IMR-90 (cell line): ENCODE measurements around the gene LSM14B. TPM values are rescaled to one million over a fixed set of nuclear protein-coding genes. Genes with fewer than 3 reads are reported as not detected.

Experiments used
- ATAC-seq: fragments of 200-7000 bp; cut with Tn5 transposase; 2 replicates; pipeline ENCODE4 v1.9.1; 2020; ENCODE audit warnings: low read depth, mild to moderate bottlenecking, moderate library complexity
- BruUV-seq: library from RNA; stranded (reverse); fragments of 400-500 nt; replicated peaks from 2 replicates; lab custom pipeline; 2021; lab: Mats Ljungman, UMichigan
- CTCF ChIA-PET: fragments of 300-600 bp; formaldehyde crosslinking; extraction: SDS; loops from one replicate; lab custom pipeline; 2021; ENCODE audit warnings: antibody characterized with exemption; lab: Yijun Ruan, JAX
- POLR2A ChIA-PET: fragments of 300-600 bp; sonication (Branson Sonifier 250); formaldehyde crosslinking; loops from one replicate; lab custom pipeline; 2022; ENCODE audit warnings: antibody characterized with exemption; ENCODE audit not compliant: unreplicated experiment; lab: Charles Lee
- DNase-seq: peaks from one replicate; pipeline ENCODE4 v3.0.0; 2013
- H2AFZ ChIP-seq: replicated peaks from 2 replicates; pipeline ENCODE3; 2013; ENCODE audit warnings: low read length, mild to moderate bottlenecking; ENCODE audit not compliant: poor library complexity
- H2AK5ac ChIP-seq: 2 replicates; pipeline ENCODE4 v1.6.1; 2013; ENCODE audit warnings: low read depth, low read length, inconsistent platforms
- H2AK9ac ChIP-seq: replicated peaks from 2 replicates; pipeline ENCODE3; 2013; ENCODE audit warnings: mild to moderate bottlenecking, low read depth, low read length, moderate library complexity; ENCODE audit not compliant: poor library complexity
- H2BK120ac ChIP-seq: 2 replicates; pipeline ENCODE4 v1.6.1; 2013; ENCODE audit warnings: low read depth, low read length, inconsistent platforms
- H2BK15ac ChIP-seq: 3 replicates; pipeline ENCODE4 v1.6.1; 2013; ENCODE audit warnings: low read depth, low read length, inconsistent platforms
- H2BK20ac ChIP-seq: 2 replicates; pipeline ENCODE4 v1.6.1; 2013; ENCODE audit warnings: low read depth, mild to moderate bottlenecking, inconsistent platforms, low read length, moderate library complexity
- H2BK5ac ChIP-seq: 2 replicates; pipeline ENCODE4 v1.6.1; 2013; ENCODE audit warnings: mild to moderate bottlenecking, low read depth, low read length, inconsistent platforms; ENCODE audit not compliant: poor library complexity, severe bottlenecking
- H3K14ac ChIP-seq: replicated peaks from 2 replicates; pipeline ENCODE4 v1.6.1; 2013; ENCODE audit warnings: low read depth, low read length, inconsistent platforms
- H3K18ac ChIP-seq: 2 replicates; pipeline ENCODE4 v1.6.1; 2013; ENCODE audit warnings: low read depth, low read length, control low read depth
- H3K23ac ChIP-seq: 2 replicates; pipeline ENCODE4 v1.6.1; 2013; ENCODE audit warnings: low read depth, low read length, inconsistent platforms
- H3K27ac ChIP-seq: 2 replicates; pipeline ENCODE4 v1.5.1; 2013; ENCODE audit warnings: mild to moderate bottlenecking, control low read depth, low read length; ENCODE audit not compliant: insufficient read depth
- H3K27me3 ChIP-seq: 2 replicates; pipeline ENCODE4 v1.6.1; 2013; ENCODE audit warnings: low read length; ENCODE audit not compliant: control insufficient read depth, insufficient read depth
- H3K36me3 ChIP-seq: 2 replicates; pipeline ENCODE4 v1.6.1; 2013; ENCODE audit warnings: low read length, mixed read lengths; ENCODE audit not compliant: control insufficient read depth, insufficient read depth
- H3K4ac ChIP-seq: 2 replicates; pipeline ENCODE4 v1.6.1; 2013; ENCODE audit warnings: low read depth, low read length, inconsistent platforms
- H3K4me1 ChIP-seq: 2 replicates; pipeline ENCODE4 v1.6.1; 2013; ENCODE audit warnings: low read length, mixed read lengths; ENCODE audit not compliant: control insufficient read depth, insufficient read depth
- H3K4me2 ChIP-seq: 2 replicates; pipeline ENCODE4 v1.6.1; 2013; ENCODE audit warnings: low read depth, mild to moderate bottlenecking, control low read depth, low read length, moderate library complexity
- H3K4me3 ChIP-seq: 2 replicates; pipeline ENCODE4 v1.5.1; 2013; ENCODE audit warnings: low read depth, mild to moderate bottlenecking, control low read depth, low read length, moderate library complexity; ENCODE audit not compliant: insufficient read depth
- H3K56ac ChIP-seq: 2 replicates; pipeline ENCODE4 v1.6.1; 2013; ENCODE audit warnings: low read length, inconsistent platforms; ENCODE audit not compliant: insufficient read depth; ENCODE audit errors: extremely low read depth
- H3K79me1 ChIP-seq, 2 experiments: 2 replicates each; pipeline ENCODE4 v1.6.1; 2013; ENCODE audit warnings: low read length in 2 of 2, inconsistent platforms in 1 of 2, low read depth in 1 of 2
- H3K9ac ChIP-seq: 2 replicates; pipeline ENCODE4 v1.6.1; 2013; ENCODE audit warnings: low read depth, low read length, control low read depth
- H3K9me1 ChIP-seq: 2 replicates; pipeline ENCODE4 v1.6.1; 2013; ENCODE audit warnings: low read length, inconsistent platforms; ENCODE audit not compliant: insufficient read depth
- H3K9me3 ChIP-seq: 2 replicates; pipeline ENCODE4 v1.6.1; 2013; ENCODE audit warnings: low read length; ENCODE audit not compliant: control insufficient read depth, insufficient read depth
- H4K20me1 ChIP-seq: 2 replicates; pipeline ENCODE4 v1.6.1; 2013; ENCODE audit warnings: low read length, inconsistent platforms; ENCODE audit not compliant: insufficient read depth
- H4K5ac ChIP-seq: 2 replicates; pipeline ENCODE4 v1.6.1; 2013; ENCODE audit warnings: mild to moderate bottlenecking, low read depth, low read length, control low read depth
- H4K8ac ChIP-seq, 2 experiments: 2 replicates each; pipeline ENCODE4 v1.6.1; 2013; ENCODE audit warnings: low read depth in 2 of 2, low read length in 2 of 2, control low read depth in 1 of 2, inconsistent platforms in 1 of 2
- H4K91ac ChIP-seq: 2 replicates; pipeline ENCODE4 v1.6.1; 2013; ENCODE audit warnings: low read depth, low read length, inconsistent platforms; ENCODE audit not compliant: insufficient read depth
- BHLHE40 ChIP-seq: fragments of 150-350 bp; IDR thresholded peaks from 2 replicates; pipeline ENCODE4 v1.6.1; 2016; ENCODE audit warnings: mild to moderate bottlenecking, low read depth, low read length
- CHD1 ChIP-seq: IDR thresholded peaks from 2 replicates; pipeline ENCODE4 v1.6.1; 2012; ENCODE audit warnings: low read depth, low read length, improper control_type of control experiment
- FOS ChIP-seq: fragments of 150-350 bp; IDR thresholded peaks from 2 replicates; pipeline ENCODE4 v1.6.1; 2016; ENCODE audit warnings: low read depth, low read length
- MAFK ChIP-seq: IDR thresholded peaks from 2 replicates; pipeline ENCODE4 v1.6.1; 2012; ENCODE audit warnings: low read depth, low read length, improper control_type of control experiment
- MAZ ChIP-seq: IDR thresholded peaks from 2 replicates; pipeline ENCODE4 v1.6.1; 2012; ENCODE audit warnings: low read depth, mild to moderate bottlenecking, low read length, improper control_type of control experiment, moderate library complexity, borderline replicate concordance
- MXI1 ChIP-seq: IDR thresholded peaks from 2 replicates; pipeline ENCODE4 v1.6.1; 2012; ENCODE audit warnings: low read depth, mild to moderate bottlenecking, low read length, moderate library complexity, borderline replicate concordance
- NFE2L2 ChIP-seq: fragments of 150-350 bp; IDR thresholded peaks from 2 replicates; pipeline ENCODE4 v1.6.1; 2016; ENCODE audit warnings: low read depth, mild to moderate bottlenecking, low read length
- POLR2A ChIP-seq: IDR thresholded peaks from 2 replicates; pipeline ENCODE4 v1.6.1; 2012; ENCODE audit warnings: mild to moderate bottlenecking, low read depth, low read length
- RAD21 ChIP-seq: IDR thresholded peaks from 2 replicates; pipeline ENCODE4 v1.6.1; 2012; ENCODE audit warnings: low read length, improper control_type of control experiment
- RCOR1 ChIP-seq: IDR thresholded peaks from 2 replicates; pipeline ENCODE4 v1.6.1; 2012; ENCODE audit warnings: mild to moderate bottlenecking, low read length, improper control_type of control experiment; ENCODE audit not compliant: insufficient replicate concordance
- RFX5 ChIP-seq: IDR thresholded peaks from 2 replicates; pipeline ENCODE4 v1.8.0; 2012; ENCODE audit warnings: low read depth, mild to moderate bottlenecking, low read length, moderate library complexity
- SMC3 ChIP-seq: fragments of 150-350 bp; IDR thresholded peaks from 2 replicates; pipeline ENCODE4 v1.6.1; 2016; ENCODE audit warnings: low read depth, mild to moderate bottlenecking, antibody characterized with exemption, low read length, moderate library complexity
- WGBS, 2 experiments: methylation state at CpG; one replicate each; pipeline versions ENCODE4 v1.1.5 to v1.1.7; 2013; ENCODE audit warnings: missing lambda C conversion rate in 2 of 2; ENCODE audit not compliant: insufficient read length in 1 of 2; ENCODE audit errors: extremely low coverage in 2 of 2; 5-methylcytosine and 5-hydroxymethylcytosine counted together
- dilution Hi-C: fragments of 300-500 bp; cut with HindIII; formaldehyde crosslinking; loops from one replicate; pipeline ENCODE4 v1.14.3; 2018; ENCODE audit warnings: low sequenced_read_pairs; ENCODE audit not compliant: unreplicated experiment
- in situ Hi-C: fragments of 300-500 bp; cut with MboI; formaldehyde crosslinking; loops from 3 replicates; pipeline ENCODE4 v1.14.3; 2019; ENCODE audit warnings: low sequenced_read_pairs, inconsistent platforms, mixed read lengths
- intact Hi-C: fragments of 100-400 bp; cut with micrococcal nuclease; formaldehyde crosslinking; loops from 2 replicates; pipeline ENCODE4 v1.10.0; 2022
- polyA plus RNA-seq, 3 experiments: library from polyadenylated mRNA; depleted of rRNA; stranded (reverse); fragments of >200 nt; gene quantifications; 2 replicates each; pipeline ENCODE4 v1.2.3, GENCODE V29; 2012; ENCODE audit warnings: low replicate concordance in 1 of 3
- total RNA-seq: library from RNA; depleted of rRNA; stranded (reverse); fragments of >200 nt; gene quantifications from 2 replicates; pipeline ENCODE4 v1.2.3, GENCODE V29; 2012
- TF ChIP-seq, protein P1 (sequence below): fragments of 150-350 bp; IDR thresholded peaks from 2 replicates; pipeline ENCODE4 v1.6.1; 2016; ENCODE audit warnings: low read depth, mild to moderate bottlenecking, low read length, moderate library complexity, borderline replicate concordance
- TF ChIP-seq, protein P2 (sequence below): fragments of 150-350 bp; IDR thresholded peaks from 2 replicates; pipeline ENCODE4 v1.6.1; 2017; ENCODE audit warnings: mild to moderate bottlenecking, antibody characterized with exemption, low read length, low read depth
- TF ChIP-seq, protein P3 (sequence below): conservative IDR thresholded peaks from 2 replicates; pipeline ENCODE4 v1.5.1; 2012; ENCODE audit warnings: mild to moderate bottlenecking, low read depth, low read length, improper control_type of control experiment

The LSM14B gene
- total and polyA plus RNA-seq, 2 of the 4 experiments (the other 2 are of a cell fraction) = 23.7 to 41.1 TPM

DNA sequence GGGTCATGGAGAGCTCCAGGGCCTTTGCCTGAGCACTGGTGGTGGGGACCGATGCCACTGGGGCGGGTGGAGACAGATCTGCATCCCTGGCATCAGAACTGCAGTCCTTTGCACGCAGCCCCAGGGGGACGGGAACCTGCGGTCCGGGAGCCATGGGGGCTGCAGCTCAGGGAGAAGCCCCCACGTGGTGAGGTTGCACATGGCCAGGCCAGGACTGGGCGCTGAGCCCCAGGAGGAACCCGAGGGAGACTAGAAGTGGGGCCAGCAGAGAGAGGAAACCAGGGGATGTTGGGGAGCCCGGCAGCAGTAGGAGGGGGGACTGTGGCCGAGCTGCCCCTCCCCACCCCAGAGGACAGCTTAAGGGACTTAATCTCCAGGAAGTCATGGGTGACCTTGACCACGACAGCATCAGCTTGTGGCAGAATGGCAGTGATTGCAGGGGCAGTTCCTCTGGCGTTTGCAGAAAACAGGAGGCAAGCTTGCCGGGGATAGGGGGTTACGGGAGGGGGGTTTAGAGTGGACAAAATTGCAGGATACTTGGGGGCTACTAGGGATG is 18.0 kb upstream of the LSM14B start:
- no peak for ATAC-seq
- no peak overlapping the region for H2AFZ ChIP-seq
- no peak overlapping the region for H2AK9ac ChIP-seq
- H4K8ac ChIP-seq = no peak overlapping the region
- H4K20me1 ChIP-seq = no peaks in the 10 kb centered on the region
- H3K4ac ChIP-seq = no peak overlapping the region
- no peak overlapping the region for H2AK5ac ChIP-seq
- POLR2A ChIA-PET = no interaction called here
- peaks cover 2% of the 10 kb centered on the region; the same call in 1 of the 2 replicates for H3K4me1 ChIP-seq
- peaks cover 5% of the 10 kb centered on the region for H3K27me3 ChIP-seq
- no peak overlapping the region for H3K9ac ChIP-seq
- no peaks in the 10 kb centered on the region for H3K79me1 ChIP-seq
- H3K4me3 ChIP-seq = no peak overlapping the region
- H3K18ac ChIP-seq = no peak overlapping the region
- no TSS peak for BruUV-seq
- H3K23ac ChIP-seq = no peak overlapping the region
- dilution Hi-C loops (no loop called here), in situ Hi-C loops (no loop called here), intact Hi-C loops (no loop called here)
- no peak for DNase-seq
- no peak overlapping the region for H3K27ac ChIP-seq
- H4K91ac ChIP-seq = no peak overlapping the region
- H3K9me1 ChIP-seq = no peaks in the 10 kb centered on the region
- 32% methylated on average over 8 of the region's 15 CpGs; no CpG with 5 or more reads in 1 of the 2 experiments for WGBS, 2 experiments
- H2BK120ac ChIP-seq = no peak overlapping the region
- H2BK20ac ChIP-seq = no peak overlapping the region
- H3K36me3 ChIP-seq = no peaks in the 10 kb centered on the region
- no peak overlapping the region for H4K5ac ChIP-seq
- CTCF ChIA-PET = no interaction called here
- peaks cover 45% of the 10 kb centered on the region for H3K9me3 ChIP-seq
- H2BK15ac ChIP-seq = no peak overlapping the region
- H3K14ac ChIP-seq = no peak overlapping the region
- TF ChIP-seq, protein P1, sequence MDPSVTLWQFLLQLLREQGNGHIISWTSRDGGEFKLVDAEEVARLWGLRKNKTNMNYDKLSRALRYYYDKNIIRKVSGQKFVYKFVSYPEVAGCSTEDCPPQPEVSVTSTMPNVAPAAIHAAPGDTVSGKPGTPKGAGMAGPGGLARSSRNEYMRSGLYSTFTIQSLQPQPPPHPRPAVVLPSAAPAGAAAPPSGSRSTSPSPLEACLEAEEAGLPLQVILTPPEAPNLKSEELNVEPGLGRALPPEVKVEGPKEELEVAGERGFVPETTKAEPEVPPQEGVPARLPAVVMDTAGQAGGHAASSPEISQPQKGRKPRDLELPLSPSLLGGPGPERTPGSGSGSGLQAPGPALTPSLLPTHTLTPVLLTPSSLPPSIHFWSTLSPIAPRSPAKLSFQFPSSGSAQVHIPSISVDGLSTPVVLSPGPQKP = no peak
- TF ChIP-seq MAZ = no peak
- no peak for TF ChIP-seq RCOR1
- TF ChIP-seq POLR2A = no peak
- TF ChIP-seq RAD21 = no peak
- TF ChIP-seq, protein P2, sequence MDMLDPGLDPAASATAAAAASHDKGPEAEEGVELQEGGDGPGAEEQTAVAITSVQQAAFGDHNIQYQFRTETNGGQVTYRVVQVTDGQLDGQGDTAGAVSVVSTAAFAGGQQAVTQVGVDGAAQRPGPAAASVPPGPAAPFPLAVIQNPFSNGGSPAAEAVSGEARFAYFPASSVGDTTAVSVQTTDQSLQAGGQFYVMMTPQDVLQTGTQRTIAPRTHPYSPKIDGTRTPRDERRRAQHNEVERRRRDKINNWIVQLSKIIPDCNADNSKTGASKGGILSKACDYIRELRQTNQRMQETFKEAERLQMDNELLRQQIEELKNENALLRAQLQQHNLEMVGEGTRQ = no peak
- no peak for TF ChIP-seq MXI1
- TF ChIP-seq FOS = no peak
- TF ChIP-seq CHD1 = no peak
- TF ChIP-seq SMC3 = no peak
- TF ChIP-seq RFX5 = no peak
- no peak for TF ChIP-seq BHLHE40
- TF ChIP-seq NFE2L2 = no peak
- TF ChIP-seq, protein P3, sequence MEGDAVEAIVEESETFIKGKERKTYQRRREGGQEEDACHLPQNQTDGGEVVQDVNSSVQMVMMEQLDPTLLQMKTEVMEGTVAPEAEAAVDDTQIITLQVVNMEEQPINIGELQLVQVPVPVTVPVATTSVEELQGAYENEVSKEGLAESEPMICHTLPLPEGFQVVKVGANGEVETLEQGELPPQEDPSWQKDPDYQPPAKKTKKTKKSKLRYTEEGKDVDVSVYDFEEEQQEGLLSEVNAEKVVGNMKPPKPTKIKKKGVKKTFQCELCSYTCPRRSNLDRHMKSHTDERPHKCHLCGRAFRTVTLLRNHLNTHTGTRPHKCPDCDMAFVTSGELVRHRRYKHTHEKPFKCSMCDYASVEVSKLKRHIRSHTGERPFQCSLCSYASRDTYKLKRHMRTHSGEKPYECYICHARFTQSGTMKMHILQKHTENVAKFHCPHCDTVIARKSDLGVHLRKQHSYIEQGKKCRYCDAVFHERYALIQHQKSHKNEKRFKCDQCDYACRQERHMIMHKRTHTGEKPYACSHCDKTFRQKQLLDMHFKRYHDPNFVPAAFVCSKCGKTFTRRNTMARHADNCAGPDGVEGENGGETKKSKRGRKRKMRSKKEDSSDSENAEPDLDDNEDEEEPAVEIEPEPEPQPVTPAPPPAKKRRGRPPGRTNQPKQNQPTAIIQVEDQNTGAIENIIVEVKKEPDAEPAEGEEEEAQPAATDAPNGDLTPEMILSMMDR = no peak
- TF ChIP-seq MAFK = no peak
- H2BK5ac ChIP-seq = no peak overlapping the region
- no peak overlapping the region for H3K4me2 ChIP-seq
- no peak overlapping the region for H3K56ac ChIP-seq
